HEK293 (cell line): Measurements from ENCODE around the gene POT1.
A peak's percentile ranks its signal among the peaks of the same experiment; 100 is the strongest.

Experiments
- CTCF ChIA-PET: fragments of 350-600 bp; formaldehyde crosslinking; extraction: SDS; loops from one replicate; lab custom pipeline; 2021; ENCODE audit warnings: antibody characterized with exemption; lab: Yijun Ruan, JAX
- POLR2A ChIA-PET: fragments of 300-600 bp; formaldehyde crosslinking; extraction: SDS; loops from one replicate; lab custom pipeline; 2020; ENCODE audit warnings: antibody characterized with exemption, inconsistent platforms; lab: Yijun Ruan, JAX
- H3K27ac ChIP-seq: fragments of 200-500 bp; sonication (Bioruptor generic); 2 replicates; pipeline ENCODE4 v1.5.1; 2014; ENCODE audit warnings: low read depth, low read length, control low read depth, inconsistent platforms; ENCODE audit errors: extremely low read depth
- H3K36me3 ChIP-seq, 2 experiments: fragments of 200-500 bp in 1 of 2; sonication (Bioruptor generic) in 1 of 2; 1 replicate in 1 of 2; 2 replicates in 1 of 2; pipeline ENCODE4 v1.5.1; 2014 to 2017; ENCODE audit warnings: inconsistent platforms in 2 of 2, low read length in 2 of 2; ENCODE audit not compliant: control insufficient read depth in 2 of 2, insufficient read depth in 1 of 2
- H3K4me1 ChIP-seq: fragments of 200-500 bp; sonication (Bioruptor generic); 2 replicates; pipeline ENCODE4 v1.5.1; 2014; ENCODE audit warnings: mild to moderate bottlenecking, low read length, inconsistent platforms; ENCODE audit not compliant: control insufficient read depth, insufficient read depth
- H3K4me3 ChIP-seq: 2 replicates; pipeline ENCODE4 v1.5.1; 2011; ENCODE audit warnings: low read depth, mild to moderate bottlenecking, control low read depth, low read length, moderate library complexity
- H3K9me3 ChIP-seq: fragments of 200-500 bp; sonication (Bioruptor generic); 2 replicates; pipeline ENCODE4 v1.5.1; 2014; ENCODE audit warnings: low read depth, low read length, inconsistent platforms; ENCODE audit not compliant: control insufficient read depth, insufficient read depth
- ATF2 ChIP-seq: fragments of 450-650 bp; formaldehyde crosslinking; IDR thresholded peaks from 2 replicates; pipeline ENCODE4 v1.5.1; 2016; ENCODE audit warnings: missing biosample characterization, missing genetic modification characterization, low read depth
- KLF9 ChIP-seq: fragments of 450-650 bp; formaldehyde crosslinking; IDR thresholded peaks from 2 replicates; pipeline ENCODE4 v1.5.1; 2016; ENCODE audit warnings: missing biosample characterization, missing genetic modification characterization, low read depth
- MYNN ChIP-seq: fragments of 450-650 bp; formaldehyde crosslinking; IDR thresholded peaks from 2 replicates; pipeline ENCODE4 v1.5.1; 2016; ENCODE audit warnings: missing biosample characterization, missing genetic modification characterization, borderline replicate concordance
- PRDM6 ChIP-seq: fragments of 450-650 bp; formaldehyde crosslinking; IDR thresholded peaks from 2 replicates; pipeline ENCODE4 v1.5.1; 2017; ENCODE audit warnings: missing biosample characterization, missing genetic modification characterization
- SCRT1 ChIP-seq: fragments of 450-650 bp; formaldehyde crosslinking; IDR thresholded peaks from 2 replicates; pipeline ENCODE4 v1.5.1; 2016; ENCODE audit warnings: missing biosample characterization, missing genetic modification characterization, borderline replicate concordance
- SP2 ChIP-seq: fragments of 450-650 bp; formaldehyde crosslinking; IDR thresholded peaks from 2 replicates; pipeline ENCODE4 v1.5.1; 2016; ENCODE audit warnings: missing biosample characterization, missing genetic modification characterization
- SP7 ChIP-seq: fragments of 450-650 bp; formaldehyde crosslinking; IDR thresholded peaks from 2 replicates; pipeline ENCODE4 v1.5.1; 2016; ENCODE audit warnings: missing biosample characterization, missing genetic modification characterization
- WT1 ChIP-seq: fragments of 450-650 bp; formaldehyde crosslinking; IDR thresholded peaks from 2 replicates; pipeline ENCODE4 v1.5.1; 2016; ENCODE audit warnings: missing biosample characterization, missing genetic modification characterization
- ZBTB1 ChIP-seq: fragments of 450-650 bp; formaldehyde crosslinking; IDR thresholded peaks from 2 replicates; pipeline ENCODE4 v1.5.1; 2016; ENCODE audit warnings: missing biosample characterization, missing genetic modification characterization
- ZBTB20 ChIP-seq: fragments of 450-650 bp; formaldehyde crosslinking; IDR thresholded peaks from 2 replicates; pipeline ENCODE4 v1.5.1; 2016; ENCODE audit warnings: missing biosample characterization, missing genetic modification characterization
- ZBTB48 ChIP-seq: fragments of 450-650 bp; formaldehyde crosslinking; IDR thresholded peaks from 2 replicates; pipeline ENCODE4 v1.5.1; 2016; ENCODE audit warnings: missing biosample characterization, missing genetic modification characterization
- ZBTB7A ChIP-seq: fragments of 450-650 bp; formaldehyde crosslinking; IDR thresholded peaks from 2 replicates; pipeline ENCODE4 v1.5.1; 2016; ENCODE audit warnings: low read depth, missing biosample characterization, missing genetic modification characterization
- ZNF114 ChIP-seq: fragments of 450-650 bp; formaldehyde crosslinking; IDR thresholded peaks from 2 replicates; pipeline ENCODE4 v1.5.0; 2017; ENCODE audit warnings: missing biosample characterization, missing genetic modification characterization
- ZNF2 ChIP-seq: fragments of 450-650 bp; formaldehyde crosslinking; IDR thresholded peaks from 2 replicates; pipeline ENCODE4 v1.5.1; 2016; ENCODE audit warnings: missing biosample characterization, missing genetic modification characterization
- ZNF239 ChIP-seq: fragments of 450-650 bp; formaldehyde crosslinking; IDR thresholded peaks from 2 replicates; pipeline ENCODE4 v1.5.1; 2016; ENCODE audit warnings: missing biosample characterization, missing genetic modification characterization
- ZNF302 ChIP-seq: fragments of 450-650 bp; formaldehyde crosslinking; IDR thresholded peaks from 2 replicates; pipeline ENCODE4 v1.5.1; 2016; ENCODE audit warnings: missing biosample characterization, missing genetic modification characterization, low read depth
- ZNF354C ChIP-seq: fragments of 450-650 bp; formaldehyde crosslinking; IDR thresholded peaks from 2 replicates; pipeline ENCODE4 v1.5.1; 2016; ENCODE audit warnings: missing biosample characterization, missing genetic modification characterization, low read depth, borderline replicate concordance
- ZNF398 ChIP-seq: fragments of 450-650 bp; formaldehyde crosslinking; IDR thresholded peaks from 2 replicates; pipeline ENCODE4 v1.5.1; 2017; ENCODE audit warnings: missing biosample characterization, missing genetic modification characterization
- ZNF426 ChIP-seq: fragments of 450-650 bp; formaldehyde crosslinking; IDR thresholded peaks from 2 replicates; pipeline ENCODE4 v1.5.1; 2017; ENCODE audit warnings: missing biosample characterization, missing genetic modification characterization, mild to moderate bottlenecking, inconsistent platforms, moderate library complexity
- ZNF473 ChIP-seq: fragments of 450-650 bp; formaldehyde crosslinking; IDR thresholded peaks from 2 replicates; pipeline ENCODE4 v1.5.1; 2017; ENCODE audit warnings: missing biosample characterization, missing genetic modification characterization
- ZNF561 ChIP-seq: fragments of 450-650 bp; IDR thresholded peaks from 2 replicates; pipeline ENCODE4 v1.5.1; 2018; ENCODE audit warnings: missing biosample characterization, missing genetic modification characterization, borderline replicate concordance
- ZNF580 ChIP-seq: fragments of 450-650 bp; formaldehyde crosslinking; IDR thresholded peaks from 2 replicates; pipeline ENCODE4 v1.5.1; 2016; ENCODE audit warnings: missing biosample characterization, missing genetic modification characterization
- ZXDB ChIP-seq: fragments of 450-650 bp; formaldehyde crosslinking; IDR thresholded peaks from 2 replicates; pipeline ENCODE4 v1.5.1; 2016; ENCODE audit warnings: missing biosample characterization, missing genetic modification characterization

POT1 gene

GRCh38 chr7:124908259-124908658, 21.4 kb downstream of the POT1 start:
- Histone ChIP-seq H3K27ac (no peak overlapping the region), H3K9me3 (no peaks in the 10 kb centered on the region), H3K4me3 (no peak overlapping the region), H3K4me1 (no peaks in the 10 kb centered on the region; the same call in 1 of the 2 replicates), H3K36me3 (no peaks in the 10 kb centered on the region)
- TF ChIP-seq MYNN (tag by site-specific recombination) (no peak), ZNF426 (tag by site-specific recombination) (no peak), ZNF561 (tag by site-specific recombination) (no peak), ZNF398 (tag by site-specific recombination) (no peak), ZNF302 (tag by site-specific recombination) (no peak), ZNF2 (tag by site-specific recombination) (no peak), ZBTB7A (tag by site-specific recombination) (no peak), PRDM6 (tag by site-specific recombination) (no peak), SP2 (no peak), ZBTB48 (tag by site-specific recombination) (no peak), KLF9 (tag by site-specific recombination) (no peak), ZNF239 (no peak), SCRT1 (tag by site-specific recombination) (no peak)
- CTCF ChIA-PET = interaction anchor here (0.6 kb wide), 2 partner anchors 11 to 403 kb away, joined by 3 read pairs; no protein-coding TSS in a partner anchor
- POLR2A ChIA-PET = no interaction called here

GRCh38 chr7:124907490-124907889, 22.1 kb downstream of the POT1 start:
- TF ChIP-seq ZNF2 (tag by site-specific recombination) (no peak), ZNF473 (tag by site-specific recombination) (no peak), ATF2 (tag by site-specific recombination) (peak; percentile 74; the same call in 1 of the 2 replicates)
- H3K27ac ChIP-seq = no peak overlapping the region
- no peak overlapping the region for H3K4me3 ChIP-seq
- CTCF ChIA-PET = interaction anchor here (0.6 kb wide), 2 partner anchors 12 to 403 kb away, joined by 3 read pairs; no protein-coding TSS in a partner anchor
- H3K9me3 ChIP-seq = no peaks in the 10 kb centered on the region
- POLR2A ChIA-PET = no interaction called here
- H3K36me3 ChIP-seq = no peaks in the 10 kb centered on the region
- no peaks in the 10 kb centered on the region; the same call in 1 of the 2 replicates for H3K4me1 ChIP-seq

GRCh38 chr7:124898531-124898930, 31.1 kb downstream of the POT1 start:
- H3K4me3 ChIP-seq = no peak overlapping the region
- no peaks in the 10 kb centered on the region for H3K9me3 ChIP-seq
- TF ChIP-seq ZBTB1 (tag by site-specific recombination) (no peak), ZNF580 (tag by site-specific recombination) (no peak), ZBTB20 (no peak), ZNF114 (no peak), ZXDB (tag by site-specific recombination) (no peak), ZNF354C (tag by site-specific recombination) (no peak), WT1 (no peak), SP7 (tag by site-specific recombination) (no peak)
- POLR2A ChIA-PET = no interaction called here
- CTCF ChIA-PET = no interaction called here
- H3K27ac ChIP-seq = no peak overlapping the region
- no peaks in the 10 kb centered on the region for H3K4me1 ChIP-seq
- H3K36me3 ChIP-seq = no peaks in the 10 kb centered on the region
